ENCODE measurements around the gene FCHSD2.

DNA sequence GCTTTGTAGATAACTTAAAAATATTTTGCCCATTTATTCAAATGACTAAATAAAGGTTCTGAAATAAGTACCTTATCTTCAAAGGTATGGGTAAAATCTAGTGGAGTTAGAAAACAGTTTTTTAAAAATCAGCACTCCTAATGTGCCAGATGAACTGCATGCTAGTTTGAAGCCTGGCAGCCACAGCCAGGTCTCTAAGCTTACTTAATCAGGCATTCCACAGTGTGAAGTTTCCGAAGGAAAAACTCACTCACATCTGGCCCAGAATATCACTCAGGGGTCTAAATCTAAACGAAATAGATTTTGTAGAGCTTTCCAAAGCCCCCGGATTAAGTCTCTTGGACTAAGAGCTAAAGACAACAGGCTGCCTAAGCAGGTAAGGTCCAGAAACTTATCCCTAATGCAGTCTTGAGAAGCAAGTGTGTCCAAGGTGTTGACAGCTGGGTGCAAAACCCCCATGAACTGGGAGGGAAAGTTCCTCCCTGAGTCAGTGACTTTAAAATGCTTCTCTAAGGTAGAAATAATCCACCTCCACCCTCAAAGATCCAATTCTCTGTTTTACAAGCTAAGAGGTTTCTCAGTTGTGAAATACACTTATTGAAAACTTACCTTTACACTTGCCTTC, 157.6 kb downstream of the FCHSD2 start:
- TF ChIP-seq, protein P1, sequence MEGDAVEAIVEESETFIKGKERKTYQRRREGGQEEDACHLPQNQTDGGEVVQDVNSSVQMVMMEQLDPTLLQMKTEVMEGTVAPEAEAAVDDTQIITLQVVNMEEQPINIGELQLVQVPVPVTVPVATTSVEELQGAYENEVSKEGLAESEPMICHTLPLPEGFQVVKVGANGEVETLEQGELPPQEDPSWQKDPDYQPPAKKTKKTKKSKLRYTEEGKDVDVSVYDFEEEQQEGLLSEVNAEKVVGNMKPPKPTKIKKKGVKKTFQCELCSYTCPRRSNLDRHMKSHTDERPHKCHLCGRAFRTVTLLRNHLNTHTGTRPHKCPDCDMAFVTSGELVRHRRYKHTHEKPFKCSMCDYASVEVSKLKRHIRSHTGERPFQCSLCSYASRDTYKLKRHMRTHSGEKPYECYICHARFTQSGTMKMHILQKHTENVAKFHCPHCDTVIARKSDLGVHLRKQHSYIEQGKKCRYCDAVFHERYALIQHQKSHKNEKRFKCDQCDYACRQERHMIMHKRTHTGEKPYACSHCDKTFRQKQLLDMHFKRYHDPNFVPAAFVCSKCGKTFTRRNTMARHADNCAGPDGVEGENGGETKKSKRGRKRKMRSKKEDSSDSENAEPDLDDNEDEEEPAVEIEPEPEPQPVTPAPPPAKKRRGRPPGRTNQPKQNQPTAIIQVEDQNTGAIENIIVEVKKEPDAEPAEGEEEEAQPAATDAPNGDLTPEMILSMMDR (IDR thresholded peaks at IDR 0.05; ENCODE audit: low read depth, low read length, missing input control): no peak
- TF ChIP-seq YY1 (IDR thresholded peaks at IDR 0.05): no peak
- no peak for TF ChIP-seq JUND (IDR thresholded peaks at IDR 0.05)
- TF ChIP-seq, protein P2, sequence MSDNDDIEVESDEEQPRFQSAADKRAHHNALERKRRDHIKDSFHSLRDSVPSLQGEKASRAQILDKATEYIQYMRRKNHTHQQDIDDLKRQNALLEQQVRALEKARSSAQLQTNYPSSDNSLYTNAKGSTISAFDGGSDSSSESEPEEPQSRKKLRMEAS (IDR thresholded peaks at IDR 0.05): no peak
- TF ChIP-seq SP1 (IDR thresholded peaks at IDR 0.05): no peak
- TF ChIP-seq, protein P3, sequence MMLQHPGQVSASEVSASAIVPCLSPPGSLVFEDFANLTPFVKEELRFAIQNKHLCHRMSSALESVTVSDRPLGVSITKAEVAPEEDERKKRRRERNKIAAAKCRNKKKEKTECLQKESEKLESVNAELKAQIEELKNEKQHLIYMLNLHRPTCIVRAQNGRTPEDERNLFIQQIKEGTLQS (IDR thresholded peaks at IDR 0.05): no peak
- TF ChIP-seq RAD21 (IDR thresholded peaks at IDR 0.05): no peak
- TF ChIP-seq TAF1 (conservative IDR thresholded peaks at IDR 0.05): no peak
- TF ChIP-seq, protein P4, sequence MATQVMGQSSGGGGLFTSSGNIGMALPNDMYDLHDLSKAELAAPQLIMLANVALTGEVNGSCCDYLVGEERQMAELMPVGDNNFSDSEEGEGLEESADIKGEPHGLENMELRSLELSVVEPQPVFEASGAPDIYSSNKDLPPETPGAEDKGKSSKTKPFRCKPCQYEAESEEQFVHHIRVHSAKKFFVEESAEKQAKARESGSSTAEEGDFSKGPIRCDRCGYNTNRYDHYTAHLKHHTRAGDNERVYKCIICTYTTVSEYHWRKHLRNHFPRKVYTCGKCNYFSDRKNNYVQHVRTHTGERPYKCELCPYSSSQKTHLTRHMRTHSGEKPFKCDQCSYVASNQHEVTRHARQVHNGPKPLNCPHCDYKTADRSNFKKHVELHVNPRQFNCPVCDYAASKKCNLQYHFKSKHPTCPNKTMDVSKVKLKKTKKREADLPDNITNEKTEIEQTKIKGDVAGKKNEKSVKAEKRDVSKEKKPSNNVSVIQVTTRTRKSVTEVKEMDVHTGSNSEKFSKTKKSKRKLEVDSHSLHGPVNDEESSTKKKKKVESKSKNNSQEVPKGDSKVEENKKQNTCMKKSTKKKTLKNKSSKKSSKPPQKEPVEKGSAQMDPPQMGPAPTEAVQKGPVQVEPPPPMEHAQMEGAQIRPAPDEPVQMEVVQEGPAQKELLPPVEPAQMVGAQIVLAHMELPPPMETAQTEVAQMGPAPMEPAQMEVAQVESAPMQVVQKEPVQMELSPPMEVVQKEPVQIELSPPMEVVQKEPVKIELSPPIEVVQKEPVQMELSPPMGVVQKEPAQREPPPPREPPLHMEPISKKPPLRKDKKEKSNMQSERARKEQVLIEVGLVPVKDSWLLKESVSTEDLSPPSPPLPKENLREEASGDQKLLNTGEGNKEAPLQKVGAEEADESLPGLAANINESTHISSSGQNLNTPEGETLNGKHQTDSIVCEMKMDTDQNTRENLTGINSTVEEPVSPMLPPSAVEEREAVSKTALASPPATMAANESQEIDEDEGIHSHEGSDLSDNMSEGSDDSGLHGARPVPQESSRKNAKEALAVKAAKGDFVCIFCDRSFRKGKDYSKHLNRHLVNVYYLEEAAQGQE (IDR thresholded peaks at IDR 0.05): no peak
- no peak for TF ChIP-seq GABPA (IDR thresholded peaks at IDR 0.05 in 1 of 2, conservative IDR thresholded peaks at IDR 0.05 in 1 of 2)
- no peak for TF ChIP-seq RXRA (IDR thresholded peaks at IDR 0.05)
- no peak for TF ChIP-seq HNF4G (IDR thresholded peaks at IDR 0.05)

All from liver (tissue), 3 donors.